ENCODE results near the gene SPOCK2.

DNA sequence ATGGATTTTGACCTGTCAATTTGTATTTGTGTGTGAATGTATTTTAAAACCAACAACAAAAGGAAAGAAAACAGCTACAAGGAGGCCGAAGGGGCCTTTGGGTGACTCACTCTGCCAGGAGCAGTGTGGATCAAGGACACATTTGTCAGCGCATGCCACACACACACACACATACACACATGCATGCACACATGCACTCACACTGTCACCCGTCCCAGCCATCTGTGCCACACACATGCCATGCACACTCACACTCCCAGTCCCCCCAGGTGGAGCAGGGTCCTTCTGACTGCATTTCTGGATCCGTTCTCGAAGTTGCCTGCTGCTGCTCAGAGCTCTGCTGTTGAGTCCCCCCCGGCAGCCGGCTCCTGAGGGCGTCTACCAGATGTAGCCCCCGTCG is 26.0 kb downstream of the SPOCK2 start:
- TF ChIP-seq RFX5 (IDR thresholded peaks at IDR 0.05; ENCODE audit: low read depth, low read length): no peak
- no peak for TF ChIP-seq MAFK (IDR thresholded peaks at IDR 0.05; ENCODE audit: low read depth, low read length)
- TF ChIP-seq MXI1 (IDR thresholded peaks at IDR 0.05; ENCODE audit: borderline replicate concordance, low read depth, low read length): no peak
- TF ChIP-seq MAZ (IDR thresholded peaks at IDR 0.05; ENCODE audit: borderline replicate concordance, low read depth, low read length): no peak
- TF ChIP-seq, protein P1, sequence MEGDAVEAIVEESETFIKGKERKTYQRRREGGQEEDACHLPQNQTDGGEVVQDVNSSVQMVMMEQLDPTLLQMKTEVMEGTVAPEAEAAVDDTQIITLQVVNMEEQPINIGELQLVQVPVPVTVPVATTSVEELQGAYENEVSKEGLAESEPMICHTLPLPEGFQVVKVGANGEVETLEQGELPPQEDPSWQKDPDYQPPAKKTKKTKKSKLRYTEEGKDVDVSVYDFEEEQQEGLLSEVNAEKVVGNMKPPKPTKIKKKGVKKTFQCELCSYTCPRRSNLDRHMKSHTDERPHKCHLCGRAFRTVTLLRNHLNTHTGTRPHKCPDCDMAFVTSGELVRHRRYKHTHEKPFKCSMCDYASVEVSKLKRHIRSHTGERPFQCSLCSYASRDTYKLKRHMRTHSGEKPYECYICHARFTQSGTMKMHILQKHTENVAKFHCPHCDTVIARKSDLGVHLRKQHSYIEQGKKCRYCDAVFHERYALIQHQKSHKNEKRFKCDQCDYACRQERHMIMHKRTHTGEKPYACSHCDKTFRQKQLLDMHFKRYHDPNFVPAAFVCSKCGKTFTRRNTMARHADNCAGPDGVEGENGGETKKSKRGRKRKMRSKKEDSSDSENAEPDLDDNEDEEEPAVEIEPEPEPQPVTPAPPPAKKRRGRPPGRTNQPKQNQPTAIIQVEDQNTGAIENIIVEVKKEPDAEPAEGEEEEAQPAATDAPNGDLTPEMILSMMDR (conservative IDR thresholded peaks at IDR 0.05; ENCODE audit: low read depth, low read length): no peak
- no peak for TF ChIP-seq POLR2A (IDR thresholded peaks at IDR 0.05; ENCODE audit: low read depth, low read length)
- TF ChIP-seq CEBPB (IDR thresholded peaks at IDR 0.05; ENCODE audit: low read depth, low read length): no peak
- TF ChIP-seq NFE2L2 (IDR thresholded peaks at IDR 0.05; ENCODE audit: low read depth, low read length): no peak
- TF ChIP-seq ELK1 (IDR thresholded peaks at IDR 0.05; ENCODE audit: borderline replicate concordance, low read depth, low read length): no peak
- TF ChIP-seq FOS (IDR thresholded peaks at IDR 0.05; ENCODE audit: low read depth, low read length): no peak
- no peak for TF ChIP-seq SMC3 (IDR thresholded peaks at IDR 0.05; ENCODE audit: low read depth, low read length)
- TF ChIP-seq RAD21 (IDR thresholded peaks at IDR 0.05; ENCODE audit: low read length): no peak
- TF ChIP-seq, protein P2, sequence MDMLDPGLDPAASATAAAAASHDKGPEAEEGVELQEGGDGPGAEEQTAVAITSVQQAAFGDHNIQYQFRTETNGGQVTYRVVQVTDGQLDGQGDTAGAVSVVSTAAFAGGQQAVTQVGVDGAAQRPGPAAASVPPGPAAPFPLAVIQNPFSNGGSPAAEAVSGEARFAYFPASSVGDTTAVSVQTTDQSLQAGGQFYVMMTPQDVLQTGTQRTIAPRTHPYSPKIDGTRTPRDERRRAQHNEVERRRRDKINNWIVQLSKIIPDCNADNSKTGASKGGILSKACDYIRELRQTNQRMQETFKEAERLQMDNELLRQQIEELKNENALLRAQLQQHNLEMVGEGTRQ (IDR thresholded peaks at IDR 0.05; ENCODE audit: low read depth, low read length): no peak
- TF ChIP-seq BHLHE40 (IDR thresholded peaks at IDR 0.05; ENCODE audit: low read depth, low read length): no peak
